Suppressor macrophage treated with lipopolysaccharide for 1 hour (primary cell): ENCODE results near the gene USP53.
A peak's percentile ranks its signal among the peaks of the same experiment; 100 is the strongest.
"Not testable (repeated sequence)": the region's sequence is repeated elsewhere in the genome, so short reads cannot be mapped to it uniquely, and the experiment has no call there.

Source experiments
- DNase-seq, 3 donors: peaks; one replicate each; pipeline ENCODE4 v3.0.0-alpha.2; 2020 to 2022

USP53 gene

GRCh38 chr4:119229908-119230687 lies 17.6 kb downstream of the USP53 start:
- DNase-seq, result no peak

- DNase-seq, result no peak
These were observed 19.0 kb downstream of the USP53 start for GRCh38 chr4:119231491-119231890.

- no peak for DNase-seq
These were observed 19.8 kb downstream of the USP53 start for GRCh38 chr4:119232286-119232685.

GRCh38 chr4:119233191-119233590 lies 20.7 kb downstream of the USP53 start:
- peak in 2 of 3 donors; percentile 42 to 61 for DNase-seq

- peak; percentile 29 to 47 (median 41) for DNase-seq
These were observed 21.2 kb downstream of the USP53 start for GRCh38 chr4:119233750-119234149.

- no peak for DNase-seq
These were observed 24.7 kb downstream of the USP53 start for GRCh38 chr4:119237201-119237600.

GRCh38 chr4:119237642-119238041 lies 25.1 kb downstream of the USP53 start:
- no peak for DNase-seq

GRCh38 chr4:119238068-119238722 lies 25.7 kb downstream of the USP53 start:
- peak in 1 of 3 donors; percentile 16 for DNase-seq

GRCh38 chr4:119240128-119240527 lies 27.6 kb downstream of the USP53 start:
- DNase-seq, result peak in 1 of 3 donors; percentile 13

GRCh38 chr4:119240568-119240967 lies 28.1 kb downstream of the USP53 start:
- DNase-seq, result peak in 1 of 3 donors; percentile 12

- DNase-seq, result peak in 1 of 3 donors; percentile 7
These were observed 29.9 kb downstream of the USP53 start for GRCh38 chr4:119242417-119242816.

- DNase-seq, result peak in 1 of 3 donors; percentile 13
These were observed 31.4 kb downstream of the USP53 start for GRCh38 chr4:119243868-119244267.

GRCh38 chr4:119244344-119244743 lies 31.8 kb downstream of the USP53 start:
- peak in 1 of 3 donors; percentile 6 for DNase-seq

- DNase-seq, result peak; percentile 26 to 68 (median 62)
These were observed 32.3 kb downstream of the USP53 start for GRCh38 chr4:119244832-119245231.

GRCh38 chr4:119246177-119246733 lies 33.7 kb downstream of the USP53 start:
- DNase-seq, result no peak

GRCh38 chr4:119251037-119251436 lies 38.5 kb downstream of the USP53 start:
- DNase-seq, result not testable (repeated sequence)

- DNase-seq, result not testable (repeated sequence)
These were observed 42.7 kb downstream of the USP53 start for GRCh38 chr4:119255223-119255622.

- DNase-seq, result no peak
These were observed 48.0 kb downstream of the USP53 start for GRCh38 chr4:119260528-119260927.

- no peak for DNase-seq
These were observed 49.5 kb downstream of the USP53 start for GRCh38 chr4:119261986-119262385.

GRCh38 chr4:119264743-119265142 lies 52.2 kb downstream of the USP53 start:
- no peak for DNase-seq

GRCh38 chr4:119266153-119266552 lies 53.6 kb downstream of the USP53 start:
- DNase-seq, result no peak

- no peak for DNase-seq
These were observed 56.0 kb downstream of the USP53 start for GRCh38 chr4:119268466-119268865.

GRCh38 chr4:119271361-119272085 lies 59.0 kb downstream of the USP53 start:
- DNase-seq, result no peak
